D721Med (cell line): ENCODE data around the gene OSBPL10.

Experiments
- DNase-seq: peaks from one replicate; pipeline ENCODE4 v3.0.0; 2011; ENCODE audit warnings: low spot score; ENCODE audit not compliant: insufficient read length
- FAIRE-seq: peaks from 2 replicates; lab custom pipeline; 2011; peaks lifted over from hg19 to GRCh38; lab: Jason Lieb, UNC
- CTCF ChIP-seq: IDR thresholded peaks from 2 replicates; pipeline ENCODE4 v1.5.1; 2012; ENCODE audit warnings: mild to moderate bottlenecking, control low read depth; ENCODE audit not compliant: insufficient read depth; ENCODE audit errors: missing control alignments

Gene OSBPL10

GRCh38 chr3:31738412-31738811, 242.7 kb downstream of the OSBPL10 start:
- no peak for TF ChIP-seq CTCF
- FAIRE-seq: no peak
- no peak for DNase-seq

GRCh38 chr3:31735667-31736066, 245.4 kb downstream of the OSBPL10 start:
- TF ChIP-seq CTCF: no peak
- FAIRE-seq (no peak), DNase-seq (no peak)

GRCh38 chr3:31733234-31733667, 247.8 kb downstream of the OSBPL10 start:
- DNase-seq: no peak
- no peak for FAIRE-seq
- no peak for TF ChIP-seq CTCF

GRCh38 chr3:31732548-31732947, 248.5 kb downstream of the OSBPL10 start:
- DNase-seq (no peak), FAIRE-seq (no peak)
- TF ChIP-seq CTCF: no peak

- no peak for TF ChIP-seq CTCF
- DNase-seq: no peak
- FAIRE-seq: no peak
These were observed 251.5 kb downstream of the OSBPL10 start for GRCh38 chr3:31729573-31729972.

GRCh38 chr3:31729082-31729481, 252.0 kb downstream of the OSBPL10 start:
- TF ChIP-seq CTCF: no peak
- no peak for FAIRE-seq
- DNase-seq: no peak

GRCh38 chr3:31728403-31728802, 252.7 kb downstream of the OSBPL10 start:
- no peak for TF ChIP-seq CTCF
- FAIRE-seq: no peak
- no peak for DNase-seq
